GM19025 (cell line): ENCODE measurements around the gene FGFR2.

ENCODE experiments used
- ATAC-seq: cut with Tn5 transposase; IDR thresholded peaks from one replicate; pipeline ENCODE4 v1.9.1; 2021; ENCODE audit warnings: mild to moderate bottlenecking, low read depth, moderate library complexity; ENCODE audit not compliant: unreplicated experiment

FGFR2 gene

DNA sequence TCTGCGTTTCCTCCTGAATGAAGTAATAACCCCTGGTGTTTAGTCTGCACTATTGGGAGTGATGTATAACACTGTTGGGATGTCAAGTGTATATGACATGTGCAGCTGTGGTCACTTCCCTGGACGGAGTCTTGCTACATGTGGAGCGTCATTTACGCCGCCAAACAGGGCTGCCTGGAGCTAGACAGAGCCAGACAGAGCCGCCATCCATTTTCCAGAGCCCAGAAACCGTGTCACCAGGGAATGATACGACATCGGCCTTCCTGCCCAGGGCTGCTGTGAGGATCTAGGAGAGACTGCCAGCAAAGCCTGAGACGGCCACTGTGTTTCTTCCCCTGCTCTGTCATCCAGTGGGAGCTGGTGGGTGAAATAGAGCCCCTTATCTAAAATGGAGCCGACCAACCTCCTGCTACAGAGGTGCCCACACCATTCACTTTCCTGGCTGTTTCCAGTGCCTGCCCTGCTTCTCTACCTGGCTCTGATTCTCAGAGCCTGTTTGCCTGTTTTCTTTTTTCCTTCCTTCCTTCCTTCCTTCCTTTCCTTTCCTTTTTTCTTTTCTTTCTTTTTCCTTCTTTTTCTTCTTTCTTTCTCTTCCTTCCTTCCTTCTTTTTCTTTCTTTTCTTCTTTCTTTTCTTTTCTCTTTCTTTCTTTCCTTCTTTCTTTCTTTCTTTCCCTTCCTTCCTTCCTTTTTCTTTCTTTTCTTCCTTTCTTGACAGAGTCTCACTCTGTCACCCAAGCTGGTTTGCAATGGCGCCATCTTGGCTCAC, 13.3 kb upstream of the FGFR2 start:
- no peak for ATAC-seq

DNA sequence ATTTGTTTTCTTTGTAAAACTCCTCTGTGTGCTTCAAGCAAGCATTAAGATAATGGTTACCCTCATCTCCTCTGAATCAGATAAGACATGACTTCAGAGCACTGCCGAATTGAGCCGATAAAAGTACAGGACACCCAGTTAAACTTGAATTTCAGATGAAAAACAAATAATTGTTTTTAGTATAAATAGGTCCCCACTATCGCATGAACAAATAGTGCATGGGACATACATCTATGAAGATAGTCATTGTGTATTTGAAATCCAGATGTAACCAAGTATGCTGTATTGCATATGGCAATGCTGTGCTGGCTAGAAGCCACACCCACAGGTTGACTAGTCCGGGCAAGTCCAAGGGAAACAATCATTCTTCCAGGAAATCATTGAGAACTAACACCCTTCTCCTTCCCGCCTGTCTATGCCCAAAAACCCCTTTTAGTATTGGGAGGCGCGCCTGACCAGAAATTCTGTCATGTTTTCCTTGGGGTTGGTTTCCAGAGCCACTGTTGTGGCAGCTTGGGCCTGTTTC, 12.6 kb upstream of the FGFR2 start:
- no peak for ATAC-seq

- no peak for ATAC-seq
Measured at GRCh38 chr10:121609426-121610380, 11.5 kb upstream of the FGFR2 start.

- no peak for ATAC-seq
Measured at GRCh38 chr10:121608469-121609190, 10.4 kb upstream of the FGFR2 start.

GRCh38 chr10:121607310-121608055, 9.2 kb upstream of the FGFR2 start:
- ATAC-seq: no peak

DNA sequence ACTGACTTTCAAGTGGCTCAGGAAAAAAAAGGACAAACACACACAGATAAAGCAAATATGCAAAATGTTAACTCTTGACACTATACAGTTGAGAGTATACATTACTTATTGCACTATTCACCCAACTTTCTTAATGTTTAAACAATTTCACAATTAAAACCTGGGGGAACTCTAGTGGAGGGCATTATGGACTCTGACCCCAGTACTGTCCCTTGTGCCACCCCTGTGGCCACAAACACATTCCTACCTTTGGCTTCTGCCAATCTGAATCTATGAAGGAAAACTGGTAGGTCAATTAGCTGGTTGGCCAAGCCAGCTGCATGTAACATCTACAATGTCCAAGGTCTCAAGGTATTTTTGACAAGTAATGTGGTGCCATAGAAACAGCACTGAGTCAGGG, 7.5 kb upstream of the FGFR2 start:
- ATAC-seq: no peak

DNA sequence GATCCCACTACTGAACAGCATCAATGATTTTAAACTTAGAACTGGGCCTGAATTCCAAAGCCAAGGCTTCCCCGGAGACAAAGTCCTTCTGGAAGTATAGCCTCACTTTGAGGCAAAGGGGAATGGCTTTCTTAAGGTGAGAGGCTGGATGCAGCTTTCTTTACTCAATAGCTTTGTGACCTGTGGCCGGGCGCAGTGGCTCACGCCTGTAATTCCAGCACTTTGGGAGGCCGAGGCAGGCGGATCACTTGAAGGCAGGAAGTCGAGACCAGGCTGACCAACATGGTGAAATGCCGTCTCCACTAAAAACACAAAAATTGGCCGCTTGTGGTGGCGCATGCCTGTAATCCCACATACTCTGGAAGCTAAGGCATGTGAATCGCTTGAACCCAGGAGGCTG, 3.2 kb upstream of the FGFR2 start:
- no peak for ATAC-seq

GRCh38 chr10:121600611-121601010, 2.4 kb upstream of the FGFR2 start:
- ATAC-seq: no peak

DNA sequence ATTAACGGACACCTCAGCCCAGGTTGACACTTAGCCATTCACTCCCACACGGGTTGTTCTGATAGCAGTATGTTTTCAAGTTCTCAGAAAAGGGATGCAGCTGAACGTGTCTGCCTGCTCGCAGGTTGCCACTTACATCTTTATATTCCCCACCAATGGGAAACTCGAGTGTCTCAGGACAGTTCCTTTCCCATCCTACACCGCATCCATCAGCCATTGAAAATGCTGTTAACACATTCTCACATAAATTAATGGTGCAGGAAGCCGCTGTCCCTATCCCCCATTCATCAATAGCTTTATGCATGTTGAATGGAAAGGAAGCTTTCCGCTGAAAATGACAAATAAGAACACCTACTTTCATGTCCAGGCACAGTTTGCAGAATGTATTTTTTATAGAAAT, 1.7 kb upstream of the FGFR2 start:
- no peak for ATAC-seq

DNA sequence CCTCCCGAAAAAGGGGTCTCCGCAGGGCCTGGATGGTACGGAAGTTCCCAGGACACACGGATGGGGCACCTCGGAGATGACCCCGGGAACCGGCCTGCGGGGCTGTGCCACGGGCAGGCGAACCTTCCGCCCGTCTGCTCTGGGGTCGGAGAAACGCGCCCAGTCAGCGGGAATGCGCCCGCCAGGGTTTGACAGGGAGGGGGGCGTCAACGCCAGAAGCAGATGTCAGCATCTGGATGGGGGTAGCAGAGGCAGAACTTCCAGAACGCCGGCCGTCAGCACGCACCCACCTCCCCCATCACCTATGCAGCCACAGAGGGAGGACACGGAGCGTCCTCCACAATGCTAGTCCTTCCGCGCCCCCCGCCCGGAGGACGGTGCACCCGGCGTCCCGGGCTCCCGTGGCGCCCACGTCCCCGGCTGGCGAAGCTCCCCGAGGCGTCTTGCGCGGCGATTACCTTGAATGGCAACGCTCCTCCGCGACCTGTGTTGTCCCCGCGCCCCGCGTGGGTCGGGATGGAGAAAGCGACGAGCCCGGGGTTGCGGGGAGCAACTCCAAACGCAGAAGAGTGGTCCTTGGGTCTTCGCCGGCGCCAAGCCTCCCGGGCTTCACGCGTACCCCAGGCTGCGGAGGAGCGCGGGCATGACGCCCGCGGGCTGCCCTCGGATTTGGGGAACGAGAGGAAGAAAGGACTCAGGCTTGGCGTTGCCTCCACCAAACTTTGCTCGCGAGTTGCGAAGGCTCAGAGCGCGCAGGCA, 561 bp downstream of the FGFR2 start:
- ATAC-seq: no peak

- no peak for ATAC-seq
Measured at GRCh38 chr10:121596689-121597503, 1.3 kb downstream of the FGFR2 start.

DNA sequence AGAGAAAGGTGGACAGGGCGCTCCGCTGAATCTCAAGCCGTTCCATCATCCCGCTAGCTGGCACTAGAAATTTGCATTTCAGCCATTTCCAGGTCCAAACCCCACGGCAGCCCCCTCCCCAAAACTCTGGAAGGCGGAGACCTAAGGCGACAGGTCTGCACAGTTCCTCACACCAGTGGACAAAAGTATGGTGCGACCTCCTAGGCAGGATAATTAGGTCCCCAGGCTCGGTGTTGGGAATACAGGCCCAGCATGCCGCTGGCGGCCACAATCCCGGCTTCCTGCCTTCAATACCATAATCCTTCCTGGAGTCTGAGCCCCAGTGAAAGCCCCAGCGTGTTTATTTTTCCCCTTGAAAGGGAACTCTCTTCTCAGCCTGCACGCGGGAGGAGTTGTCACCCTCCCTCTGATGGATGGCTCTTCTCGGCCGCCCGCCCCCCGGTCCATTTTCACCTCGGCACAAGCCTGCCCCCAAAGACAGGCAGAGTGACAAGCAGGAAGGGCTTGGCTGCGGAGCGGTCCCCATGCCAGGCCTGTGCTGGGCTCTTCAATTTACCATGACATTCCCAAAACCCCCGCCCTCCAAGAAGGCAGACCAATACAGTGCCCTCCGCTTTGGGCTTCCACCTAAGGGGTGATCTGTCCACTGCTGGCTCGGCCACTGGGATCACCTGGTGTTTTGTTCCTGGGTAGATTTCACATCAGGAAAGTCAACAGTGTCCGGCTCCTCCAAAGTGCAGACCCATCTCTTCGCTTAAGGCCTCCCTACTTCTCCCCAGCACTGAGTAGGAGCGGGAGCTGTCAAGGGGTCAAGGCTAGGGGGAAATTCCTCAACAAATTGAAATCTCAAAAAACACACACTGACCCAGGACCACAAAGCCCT, 2.2 kb downstream of the FGFR2 start:
- ATAC-seq: no peak

DNA sequence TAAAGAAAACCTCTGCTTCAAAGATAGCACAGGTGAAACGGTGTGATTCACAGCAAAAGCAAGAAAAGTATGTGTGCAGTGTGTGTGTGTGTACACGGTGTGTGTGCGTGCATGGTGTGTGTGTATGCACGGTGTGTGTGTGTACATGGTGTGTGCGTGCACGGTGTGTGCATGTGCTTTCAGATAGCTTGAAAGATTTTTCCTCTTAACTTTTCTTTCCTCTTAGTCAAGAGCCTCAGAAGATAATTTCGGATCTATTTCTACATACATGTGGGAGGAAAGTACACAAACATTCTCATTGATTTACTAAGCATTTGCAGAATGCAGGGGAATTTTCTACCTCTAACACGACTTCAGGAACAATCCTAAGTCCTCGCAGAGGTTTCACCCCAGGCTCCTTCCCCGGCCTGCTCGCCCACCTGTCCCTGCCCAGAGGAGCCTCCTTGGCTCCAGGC, 2.9 kb downstream of the FGFR2 start:
- no peak for ATAC-seq

GRCh38 chr10:121594623-121595350, 3.5 kb downstream of the FGFR2 start:
- no peak for ATAC-seq

DNA sequence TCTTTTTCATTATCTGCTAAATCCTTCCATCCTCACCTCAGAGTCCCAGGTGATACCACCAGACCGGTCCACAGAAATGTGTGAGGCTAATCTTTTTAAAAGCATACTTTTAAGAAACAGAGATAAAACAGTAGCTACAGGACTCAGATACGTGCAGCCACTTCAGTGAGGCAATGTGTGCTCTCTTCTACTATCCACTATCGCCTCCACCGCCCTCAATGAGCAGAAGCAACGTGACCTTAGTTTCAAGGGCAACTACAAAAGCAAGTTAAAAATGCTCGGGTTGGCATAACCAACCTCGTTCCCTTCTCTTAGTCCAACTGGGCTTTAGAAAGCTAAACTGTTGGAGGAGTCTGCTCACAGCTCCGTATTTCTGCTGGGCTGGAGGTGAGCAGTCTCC, 4.2 kb downstream of the FGFR2 start:
- no peak for ATAC-seq

DNA sequence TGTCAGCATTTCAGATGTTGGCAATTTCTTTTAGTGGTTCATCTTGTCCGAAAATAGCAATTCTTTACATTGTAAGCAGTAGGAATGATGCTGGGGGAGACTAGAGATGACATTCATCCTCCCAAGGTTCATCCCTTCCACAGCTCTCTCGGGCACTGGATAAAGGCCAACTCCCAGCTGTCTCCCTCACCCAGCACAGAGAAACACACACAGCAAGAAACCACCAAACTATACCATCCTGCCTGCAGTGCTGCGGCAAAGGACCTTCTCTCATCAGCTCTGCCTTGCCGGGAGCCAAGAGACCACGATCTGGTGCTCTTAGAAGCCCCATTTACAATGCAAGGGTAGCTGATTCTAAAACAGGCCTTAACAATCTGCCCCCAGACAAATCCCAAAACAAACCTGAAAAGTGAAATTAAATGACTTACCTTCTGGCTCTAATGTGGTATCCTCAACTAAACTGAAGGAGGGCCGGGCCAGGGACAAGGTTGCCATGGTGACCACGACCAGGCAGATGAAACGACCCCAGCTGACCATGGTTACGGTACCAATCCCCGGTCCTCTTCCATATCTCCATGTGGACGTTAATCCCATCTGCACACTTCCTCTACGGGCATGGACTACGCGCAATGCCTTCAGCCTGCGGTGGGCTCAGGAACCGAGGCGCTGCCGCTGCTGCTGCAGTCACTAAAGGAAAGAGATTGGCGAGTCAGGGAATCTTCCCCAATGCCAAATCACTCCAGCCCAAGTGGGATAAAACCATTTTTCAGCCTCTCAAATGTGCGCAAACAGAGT, 4.8 kb downstream of the FGFR2 start:
- ATAC-seq: no peak
